ENCODE data around the gene MEA1.

DNA sequence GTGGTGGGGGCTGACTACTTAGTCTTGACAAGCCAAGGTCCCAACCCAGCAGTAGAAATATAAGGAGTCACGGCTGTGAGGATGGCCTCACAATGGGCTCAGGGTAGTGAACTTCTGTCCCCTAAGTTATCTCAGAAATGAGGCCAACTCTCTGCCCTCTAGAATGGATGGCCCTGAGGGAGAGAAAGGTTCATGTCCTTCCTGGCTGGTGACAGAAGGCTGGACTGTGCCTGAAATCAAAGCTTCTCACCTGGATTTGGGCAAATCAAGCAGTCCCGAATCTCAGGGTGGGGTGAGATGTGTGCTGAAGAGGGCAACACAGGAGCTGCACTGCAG, 20.4 kb upstream of the MEA1 start:
- TF ChIP-seq RAD21 (IDR thresholded peaks at IDR 0.05; ENCODE audit: low read depth) = no peak
- TF ChIP-seq, protein P1, sequence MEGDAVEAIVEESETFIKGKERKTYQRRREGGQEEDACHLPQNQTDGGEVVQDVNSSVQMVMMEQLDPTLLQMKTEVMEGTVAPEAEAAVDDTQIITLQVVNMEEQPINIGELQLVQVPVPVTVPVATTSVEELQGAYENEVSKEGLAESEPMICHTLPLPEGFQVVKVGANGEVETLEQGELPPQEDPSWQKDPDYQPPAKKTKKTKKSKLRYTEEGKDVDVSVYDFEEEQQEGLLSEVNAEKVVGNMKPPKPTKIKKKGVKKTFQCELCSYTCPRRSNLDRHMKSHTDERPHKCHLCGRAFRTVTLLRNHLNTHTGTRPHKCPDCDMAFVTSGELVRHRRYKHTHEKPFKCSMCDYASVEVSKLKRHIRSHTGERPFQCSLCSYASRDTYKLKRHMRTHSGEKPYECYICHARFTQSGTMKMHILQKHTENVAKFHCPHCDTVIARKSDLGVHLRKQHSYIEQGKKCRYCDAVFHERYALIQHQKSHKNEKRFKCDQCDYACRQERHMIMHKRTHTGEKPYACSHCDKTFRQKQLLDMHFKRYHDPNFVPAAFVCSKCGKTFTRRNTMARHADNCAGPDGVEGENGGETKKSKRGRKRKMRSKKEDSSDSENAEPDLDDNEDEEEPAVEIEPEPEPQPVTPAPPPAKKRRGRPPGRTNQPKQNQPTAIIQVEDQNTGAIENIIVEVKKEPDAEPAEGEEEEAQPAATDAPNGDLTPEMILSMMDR (IDR thresholded peaks at IDR 0.05 in 2 of 3, conservative IDR thresholded peaks at IDR 0.05 in 1 of 3; ENCODE audit: borderline replicate concordance in 1 of 3, insufficient read depth in 1 of 3, low read depth in 2 of 3, low read length in 2 of 3) = no peak
